ENCODE measurements around the gene HARS1.

- TF ChIP-seq CTCF (IDR thresholded peaks at IDR 0.05) (no peak), POLR2A (IDR thresholded peaks at IDR 0.05) (no peak)
Measured at GRCh38 chr5:140647042-140647419, 44.1 kb downstream of the HARS1 start.
